Middle frontal gyrus (tissue), 1 donor: Measurements from ENCODE around the gene KCNQ5.

Source experiments
- DNase-seq: peaks from one replicate; pipeline ENCODE4 v3.0.0-alpha.2; 2015; ENCODE audit warnings: low spot score; ENCODE audit errors: extremely low spot score

Gene KCNQ5

DNA sequence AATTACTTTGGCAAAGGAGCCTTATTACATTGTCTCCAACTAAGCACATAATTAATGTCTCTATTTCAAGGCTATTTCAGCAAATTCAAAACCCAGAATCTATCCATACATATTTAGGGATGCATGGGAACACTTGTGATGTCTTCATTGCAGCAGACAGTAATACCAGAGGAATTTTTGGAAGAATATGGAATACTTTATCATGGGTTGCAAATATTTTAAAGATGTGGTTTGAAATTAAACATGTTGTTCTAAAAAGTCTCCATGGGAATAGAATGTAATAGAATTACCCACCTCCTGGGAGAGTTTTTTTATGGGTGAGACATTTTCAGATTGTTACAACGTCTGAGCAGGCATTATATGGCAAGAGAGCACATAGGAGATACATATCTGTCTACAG, 170.8 kb downstream of the KCNQ5 start:
- no peak for DNase-seq

DNA sequence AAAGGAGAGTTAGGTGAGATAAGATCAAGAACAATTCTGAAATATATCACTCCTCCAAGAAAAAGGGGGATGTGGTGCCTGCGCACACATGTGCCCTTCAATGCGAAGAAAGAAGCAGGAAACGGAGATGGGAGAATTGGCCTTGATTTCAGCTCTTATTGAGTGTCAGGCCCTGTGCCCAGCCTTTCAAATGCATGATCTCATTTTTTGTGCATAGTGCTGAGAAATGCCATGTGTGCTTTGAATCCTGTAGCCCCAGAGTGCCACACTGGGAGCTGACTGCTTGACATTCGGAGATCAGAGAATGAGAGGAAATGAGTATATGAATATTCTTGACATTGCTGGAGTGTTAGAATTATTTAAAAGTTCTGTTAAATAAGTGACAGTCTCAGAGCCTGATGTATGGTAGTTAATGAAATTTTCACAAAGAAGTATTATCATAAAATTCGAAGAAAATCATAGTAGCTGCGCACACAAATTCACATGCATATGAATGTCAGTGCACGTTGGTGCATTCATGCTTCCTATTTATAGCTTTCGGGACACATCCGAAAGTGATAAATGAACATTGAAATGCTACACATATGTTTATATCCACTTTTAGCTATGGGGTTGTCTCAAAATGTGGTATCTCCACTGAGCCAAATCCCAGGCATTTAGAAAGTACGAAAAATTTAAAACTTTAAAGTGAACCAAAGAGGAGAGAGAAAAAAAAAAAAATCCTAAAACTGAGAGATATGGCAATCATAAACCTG, 172.0 kb downstream of the KCNQ5 start:
- no peak for DNase-seq

DNA sequence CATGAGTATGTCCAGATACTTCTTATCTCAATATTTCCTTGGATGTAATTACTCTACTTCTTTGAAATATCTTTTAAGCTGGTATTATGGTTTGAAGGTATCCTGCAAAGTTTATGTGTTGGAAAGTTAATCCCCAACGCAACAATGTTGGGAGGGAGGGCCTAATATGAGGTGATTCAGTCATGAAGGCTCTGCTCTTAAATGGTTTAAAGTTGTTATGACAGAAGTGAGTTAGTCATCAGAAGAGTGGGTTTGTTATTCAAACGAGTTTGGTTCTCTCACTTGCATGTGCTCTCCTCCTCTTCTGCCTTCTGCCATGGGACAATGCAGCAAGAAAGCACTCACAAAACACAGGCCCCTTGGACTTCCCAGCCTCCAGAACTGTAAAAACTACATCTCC, 176.3 kb downstream of the KCNQ5 start:
- no peak for DNase-seq

DNA sequence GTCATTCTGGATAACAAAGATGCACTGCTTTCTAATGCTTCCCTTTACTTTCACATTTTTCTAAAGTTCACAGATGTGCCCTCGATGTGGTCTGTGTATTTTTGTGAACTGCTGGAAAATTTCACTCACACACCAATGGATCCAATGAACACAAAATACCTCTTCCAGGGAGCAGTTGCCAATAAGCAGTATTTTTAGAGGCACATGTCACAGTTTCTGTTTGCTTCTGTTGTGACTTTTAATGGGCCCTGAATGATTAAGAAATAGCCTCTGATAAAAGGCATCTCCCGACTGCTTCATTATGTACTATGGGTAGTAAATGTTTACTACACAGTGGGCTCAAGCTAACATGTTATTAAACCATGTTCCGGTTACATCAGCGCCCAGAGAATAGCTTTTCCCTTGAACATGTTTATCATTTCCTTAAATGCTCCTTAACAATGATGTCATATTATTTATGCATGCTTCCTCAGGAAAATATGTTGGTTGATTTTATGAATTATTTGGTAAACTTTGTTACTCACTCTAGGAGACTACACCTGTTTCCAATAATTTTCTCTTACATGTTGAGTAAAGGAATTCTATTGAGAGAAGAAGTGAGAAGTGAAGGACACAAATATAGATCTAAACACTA, 188.0 kb downstream of the KCNQ5 start:
- DNase-seq: no peak

DNA sequence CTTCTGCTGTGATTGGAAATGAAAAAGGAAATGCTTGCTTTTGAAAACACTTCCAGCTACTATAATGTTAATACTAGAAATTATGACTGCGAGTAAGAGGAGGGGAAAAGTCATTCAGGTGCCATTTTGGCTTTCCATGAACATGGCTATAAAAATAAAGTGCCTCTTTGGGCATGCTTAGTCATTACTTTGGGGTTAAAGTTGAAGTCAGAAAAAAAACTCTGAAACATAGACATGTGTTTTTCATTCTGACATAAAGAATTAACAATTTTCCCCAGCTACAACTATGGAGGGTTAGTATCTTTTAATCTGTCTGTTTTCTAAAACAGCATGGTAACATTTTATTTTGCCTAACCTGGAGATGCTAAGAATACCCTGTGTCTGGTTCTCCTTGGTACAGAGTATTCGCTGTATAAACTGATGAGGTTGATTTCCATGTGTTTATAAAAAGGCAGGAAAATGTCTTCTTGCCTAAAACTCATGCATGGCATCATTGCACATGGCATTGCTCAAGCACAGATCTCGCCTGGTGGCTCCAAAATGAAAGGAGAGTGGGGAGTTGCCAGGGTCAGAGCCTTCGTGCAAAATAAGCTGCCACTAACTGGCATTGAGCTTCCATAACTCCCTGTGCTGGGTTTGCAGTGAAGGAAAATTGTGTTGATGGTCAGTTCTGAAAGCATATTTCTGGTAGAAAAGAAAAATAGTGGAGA, 188.9 kb downstream of the KCNQ5 start:
- DNase-seq: no peak

DNA sequence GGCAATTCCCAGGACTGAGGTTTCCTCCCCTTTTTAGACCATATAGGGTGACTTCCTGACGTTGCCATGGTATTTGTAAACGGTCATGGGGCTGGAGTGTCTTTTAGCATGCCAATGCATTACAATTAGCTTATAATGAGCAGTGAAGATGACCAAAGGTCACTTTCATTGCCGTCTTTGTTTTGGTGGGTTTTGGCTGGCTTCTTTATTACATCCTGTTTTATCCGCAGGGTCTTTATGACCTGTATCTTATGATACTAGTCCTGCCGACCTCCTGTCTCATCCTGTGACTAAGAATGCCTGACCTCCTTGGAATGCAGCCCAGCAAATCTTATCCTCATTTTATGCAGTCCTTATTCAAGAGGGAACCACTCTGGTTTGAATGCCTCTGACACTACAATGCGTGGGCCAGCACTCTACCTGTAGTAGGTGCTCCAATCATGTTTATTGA, 190.1 kb downstream of the KCNQ5 start:
- no peak for DNase-seq

DNA sequence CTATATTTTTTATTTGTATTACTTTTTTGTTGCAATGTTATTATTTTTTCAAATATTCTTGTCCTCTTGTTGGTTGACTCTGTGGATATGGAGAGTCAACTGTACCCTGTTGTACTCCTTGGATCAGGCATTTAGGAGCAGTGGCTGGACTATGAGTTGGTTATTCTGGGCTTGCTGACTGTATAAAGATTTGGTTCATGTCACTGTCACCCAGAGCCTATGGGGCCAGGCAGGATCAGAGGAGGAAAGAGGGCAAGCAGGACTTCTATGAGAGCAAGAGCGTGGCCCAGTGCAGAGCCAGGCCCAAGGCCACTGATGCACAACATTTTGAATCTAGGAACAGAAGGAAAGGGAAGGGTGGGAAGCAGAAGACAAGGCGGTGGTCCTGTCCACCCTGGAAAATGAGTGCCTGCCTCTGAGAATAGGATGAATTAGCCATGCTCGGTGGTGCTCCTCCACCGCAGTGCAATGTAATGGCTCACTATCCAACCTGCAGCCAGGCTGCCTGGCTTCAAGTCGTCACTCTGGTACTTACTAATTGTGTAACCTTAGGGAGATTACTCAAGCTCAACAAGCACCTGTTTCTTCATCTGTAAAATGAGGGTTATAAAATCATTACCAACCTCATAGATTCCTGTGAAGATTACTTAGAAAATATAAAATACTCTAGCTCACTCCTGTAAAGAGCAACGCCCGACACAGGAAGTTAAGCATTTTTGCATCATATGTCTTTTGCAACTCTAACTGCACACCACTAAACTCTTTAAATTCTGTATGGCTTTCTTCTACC, 192.1 kb downstream of the KCNQ5 start:
- no peak for DNase-seq

DNA sequence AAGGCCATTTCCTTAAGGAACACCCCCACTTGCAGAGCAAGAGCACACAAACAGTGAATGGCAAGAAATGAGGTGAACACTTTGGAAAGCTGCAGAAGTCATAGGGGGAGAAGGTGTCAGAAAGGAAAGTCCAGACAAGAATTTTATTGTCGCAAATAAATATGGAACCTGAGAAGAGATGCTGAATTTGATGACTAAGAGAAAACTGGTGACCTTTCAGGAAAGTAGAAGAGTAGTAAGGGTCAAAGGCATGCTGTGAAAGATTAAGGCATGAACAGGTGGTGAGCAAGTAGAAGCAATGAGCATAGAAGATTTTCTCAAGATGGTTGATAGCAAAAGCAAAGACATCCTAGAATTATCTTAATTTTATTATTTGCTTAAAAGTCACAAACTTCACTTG, 194.2 kb downstream of the KCNQ5 start:
- no peak for DNase-seq

DNA sequence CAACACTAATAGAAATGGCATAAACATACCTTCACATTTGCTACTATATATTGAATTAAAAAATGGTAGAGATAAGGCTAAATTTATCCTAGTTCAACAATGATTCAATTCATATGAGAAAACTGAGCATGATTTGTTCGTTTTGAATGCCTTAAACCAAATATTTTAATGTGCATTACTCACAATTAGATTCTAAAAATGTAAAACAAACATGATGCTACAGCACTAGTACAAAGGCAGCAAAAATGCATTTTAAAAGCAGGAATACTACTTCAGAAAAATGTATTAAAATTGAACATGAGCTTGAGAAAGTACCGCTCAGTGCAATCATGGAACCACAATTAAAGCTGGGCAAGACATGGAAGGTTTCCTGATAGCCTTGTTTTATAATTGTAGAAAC, 195.3 kb downstream of the KCNQ5 start:
- no peak for DNase-seq

DNA sequence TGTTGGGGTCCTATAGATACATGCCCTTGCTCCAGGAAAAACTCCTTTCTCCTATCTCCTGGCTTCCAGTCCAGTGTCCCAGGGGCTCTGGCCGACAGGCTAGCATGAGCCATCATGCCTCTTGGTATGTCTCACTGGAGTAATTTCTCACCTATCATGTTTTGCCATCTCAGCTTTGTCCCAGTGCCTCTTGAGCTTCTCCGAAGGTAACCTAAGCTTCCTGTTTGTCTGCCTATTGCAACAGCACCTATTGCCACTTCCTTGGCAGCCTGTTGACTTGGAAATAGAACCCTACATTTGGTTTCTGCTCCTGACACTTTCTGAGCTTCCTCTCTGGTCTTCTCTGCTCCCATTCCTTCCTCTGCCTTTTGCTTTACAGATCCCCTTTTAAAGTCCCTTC, 197.7 kb downstream of the KCNQ5 start:
- no peak for DNase-seq

DNA sequence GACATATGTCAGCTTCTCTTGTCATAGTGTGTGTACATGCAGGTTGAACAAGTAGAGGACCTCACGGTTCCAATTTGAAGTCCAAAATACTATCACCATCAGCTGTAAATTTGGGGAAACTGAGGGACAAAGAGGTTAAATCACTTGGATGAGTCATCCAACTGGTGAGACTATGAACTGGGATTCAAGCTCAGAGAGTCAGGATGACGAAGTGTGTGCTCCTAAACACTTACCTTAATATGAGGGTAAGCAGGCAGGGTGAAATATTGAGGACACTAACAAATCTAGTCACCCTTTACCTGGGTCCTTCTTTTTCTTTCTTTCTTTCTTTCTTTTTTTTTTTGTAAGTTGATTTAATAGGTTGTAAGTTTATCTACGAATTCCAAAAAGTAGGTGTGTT, 198.3 kb downstream of the KCNQ5 start:
- DNase-seq: no peak

DNA sequence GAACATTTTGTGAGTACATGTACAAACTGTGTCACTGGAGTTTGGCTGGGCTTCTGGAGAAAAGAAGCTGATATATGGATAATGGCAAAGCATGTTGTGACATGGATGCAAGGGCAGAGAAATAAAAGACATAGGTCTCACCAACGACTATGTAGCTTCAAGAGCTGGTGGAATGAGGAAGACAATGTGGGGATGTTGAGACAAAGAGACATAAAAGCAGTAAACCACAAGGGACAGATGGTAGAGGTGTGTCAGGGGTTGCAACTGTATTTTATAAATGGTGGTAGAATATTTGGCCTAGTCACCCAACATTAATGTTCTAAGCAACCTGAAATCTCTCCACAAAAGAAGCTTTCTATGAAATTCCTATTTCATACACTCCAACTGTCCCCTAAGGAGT, 199.0 kb downstream of the KCNQ5 start:
- DNase-seq: no peak

DNA sequence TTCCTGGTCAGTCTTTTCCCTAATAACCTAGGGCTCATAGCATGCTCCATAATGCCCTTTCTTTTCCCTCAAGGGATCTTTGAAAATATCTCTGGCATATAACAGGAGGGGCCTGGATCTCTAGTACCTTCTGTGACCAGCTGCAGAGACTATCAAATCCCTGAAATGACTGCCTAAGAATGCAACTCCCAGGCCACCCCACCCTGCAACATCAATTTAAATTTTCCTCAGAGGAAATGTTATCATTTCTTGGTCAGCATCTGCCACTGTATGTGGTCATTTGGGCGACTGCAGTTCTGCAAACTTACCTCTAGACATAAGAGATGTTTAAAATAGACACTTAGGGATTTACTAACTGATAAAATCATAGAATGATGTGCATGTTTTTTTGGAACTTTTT, 200.2 kb downstream of the KCNQ5 start:
- DNase-seq: no peak

DNA sequence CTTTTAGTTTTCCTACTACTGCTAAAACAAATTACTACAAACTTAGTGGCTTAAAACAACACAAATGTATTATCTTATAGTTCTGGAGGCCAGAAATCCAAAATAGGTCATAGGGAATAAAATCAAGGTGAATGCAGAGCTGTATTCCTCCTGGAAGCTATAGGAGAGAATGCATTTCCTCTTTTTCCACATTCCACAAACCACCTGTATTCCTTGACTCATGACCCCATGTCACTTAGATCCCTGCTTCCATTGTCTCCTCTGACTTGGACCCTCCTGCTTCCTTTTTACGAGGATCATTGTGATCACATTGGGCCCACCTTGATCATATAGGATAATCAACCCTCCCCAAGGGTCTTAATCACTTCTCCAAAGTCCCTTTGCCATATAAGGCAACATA, 200.8 kb downstream of the KCNQ5 start:
- DNase-seq: no peak

DNA sequence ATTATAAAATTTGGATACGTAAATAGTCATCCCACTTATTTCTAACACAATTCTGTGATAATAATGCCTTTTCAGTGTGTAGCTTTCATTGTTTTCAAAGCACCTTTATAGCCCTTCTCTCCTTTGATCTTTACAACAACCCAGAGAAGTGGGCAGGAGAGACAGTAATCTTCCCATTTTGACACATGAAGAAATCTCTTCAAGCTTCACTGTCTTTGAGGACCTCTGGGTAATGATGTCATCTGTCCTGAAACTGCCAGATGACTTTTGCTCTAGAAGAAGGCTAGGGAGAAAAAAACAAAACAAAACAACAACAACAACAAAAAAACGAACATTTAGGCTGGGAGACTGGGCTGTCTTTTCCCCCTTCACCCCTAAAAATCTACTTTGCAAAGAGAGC, 203.0 kb downstream of the KCNQ5 start:
- DNase-seq: no peak

DNA sequence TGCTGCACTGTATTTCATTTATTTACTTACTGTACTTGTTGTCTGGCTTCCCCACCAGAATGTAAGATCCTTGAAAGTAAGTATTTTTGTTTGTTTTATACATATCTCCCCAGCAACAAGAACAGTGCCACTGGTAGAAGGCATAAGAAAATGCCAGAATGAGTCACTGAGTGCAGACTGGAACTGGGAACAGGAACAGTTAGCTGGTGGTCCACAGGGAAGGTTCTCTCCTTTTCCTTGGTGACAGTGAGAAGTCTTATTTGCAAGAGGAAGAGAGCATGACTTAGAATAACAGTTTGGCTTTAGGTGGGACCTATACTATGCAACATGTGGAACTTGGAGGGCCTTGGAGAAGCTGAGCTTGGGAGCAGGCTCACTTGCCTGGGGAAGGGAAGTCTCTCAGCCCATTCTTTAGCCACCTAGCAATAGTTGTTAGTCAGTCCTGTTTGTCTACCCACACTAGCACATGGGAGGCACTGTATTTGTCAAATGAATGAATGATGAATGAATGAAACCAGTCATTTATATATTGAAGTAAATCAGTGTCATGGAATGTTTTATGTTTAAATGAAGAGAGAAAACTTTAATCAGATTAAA, 203.5 kb downstream of the KCNQ5 start:
- DNase-seq: no peak

DNA sequence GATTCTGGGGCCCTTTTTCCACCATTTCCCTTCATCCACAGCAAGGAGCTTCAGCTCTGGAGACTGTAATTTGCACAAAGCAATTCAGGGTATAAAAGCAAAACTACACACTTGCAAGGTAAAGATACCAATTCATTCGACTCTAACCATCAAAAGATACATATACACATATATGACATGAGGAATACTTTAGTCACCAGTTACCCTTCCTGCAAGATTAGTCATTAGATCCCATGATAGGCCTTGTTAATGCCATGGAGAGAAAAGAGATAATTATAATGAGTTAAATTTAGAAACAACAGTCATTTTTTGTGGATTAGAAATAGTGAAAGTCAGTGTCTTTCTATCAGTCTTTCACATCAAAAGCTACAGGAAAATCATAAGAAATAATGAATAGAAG, 204.2 kb downstream of the KCNQ5 start:
- DNase-seq: no peak

DNA sequence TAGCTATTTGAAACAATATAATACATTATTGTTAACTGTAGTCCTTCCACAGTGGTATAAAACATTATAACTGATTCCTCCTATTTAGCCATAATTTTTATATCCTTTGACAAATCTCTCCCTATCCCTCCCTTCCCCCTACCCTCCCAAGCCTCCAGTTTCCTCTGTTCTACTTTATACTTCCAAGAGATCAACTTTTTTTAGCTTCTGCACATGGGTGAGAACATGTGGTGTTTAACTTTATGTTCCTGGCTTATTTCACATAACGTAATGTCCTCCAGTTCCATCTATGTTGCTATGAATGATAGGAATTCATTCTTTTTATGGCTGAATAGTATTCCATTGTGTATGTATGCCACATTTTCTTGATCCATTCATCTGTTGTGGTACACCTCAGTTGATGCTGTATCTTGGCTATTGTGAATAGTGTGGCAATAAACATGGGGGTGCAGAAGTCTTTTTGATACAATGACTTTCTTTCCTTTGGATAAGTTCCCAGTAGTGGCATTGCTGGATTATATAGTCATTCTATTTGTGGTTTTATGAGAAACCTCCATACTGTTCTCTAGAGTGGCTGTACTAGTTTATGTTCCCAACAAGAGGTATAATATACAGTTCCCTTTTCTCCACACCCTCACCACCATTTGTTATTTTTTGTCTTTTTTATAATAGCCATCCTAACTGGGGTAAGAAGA, 205.0 kb downstream of the KCNQ5 start:
- DNase-seq: no peak

DNA sequence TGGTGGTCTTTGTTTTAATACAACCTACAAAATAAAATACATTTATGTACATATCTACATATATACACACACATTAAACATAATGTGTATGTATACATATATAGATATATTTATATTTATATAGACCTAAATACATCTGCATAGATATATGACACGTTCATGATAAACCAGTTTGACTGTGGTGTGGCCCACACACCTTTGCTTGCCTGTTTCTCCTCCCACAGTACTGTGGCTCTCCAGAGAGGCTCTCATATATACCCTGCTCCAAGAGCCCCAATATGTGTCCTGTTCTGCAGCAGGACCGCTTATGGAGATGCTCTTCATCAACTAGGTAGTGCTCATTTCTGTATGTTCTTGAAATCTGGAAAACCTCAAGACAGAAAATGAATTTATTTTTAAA, 207.0 kb downstream of the KCNQ5 start:
- no peak for DNase-seq

DNA sequence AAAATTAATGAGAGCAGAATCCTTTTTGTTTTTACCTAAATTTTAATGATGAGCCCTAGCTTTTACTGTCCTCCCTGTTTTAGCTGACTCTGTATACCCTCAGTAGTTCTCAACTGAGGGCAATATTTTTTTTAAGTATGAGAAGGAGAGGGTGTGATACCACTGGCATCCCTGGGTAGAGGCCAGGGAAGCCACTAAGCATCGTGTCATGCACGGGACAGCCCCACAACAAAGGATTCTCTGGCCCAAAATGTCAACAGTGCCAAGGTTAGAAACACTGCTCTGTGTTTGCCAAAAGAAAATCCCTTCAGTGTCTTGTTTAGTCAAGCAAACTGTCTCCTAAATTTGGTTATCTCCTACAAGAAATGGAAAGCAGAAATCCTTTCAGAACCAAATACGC, 210.4 kb downstream of the KCNQ5 start:
- DNase-seq: no peak

DNA sequence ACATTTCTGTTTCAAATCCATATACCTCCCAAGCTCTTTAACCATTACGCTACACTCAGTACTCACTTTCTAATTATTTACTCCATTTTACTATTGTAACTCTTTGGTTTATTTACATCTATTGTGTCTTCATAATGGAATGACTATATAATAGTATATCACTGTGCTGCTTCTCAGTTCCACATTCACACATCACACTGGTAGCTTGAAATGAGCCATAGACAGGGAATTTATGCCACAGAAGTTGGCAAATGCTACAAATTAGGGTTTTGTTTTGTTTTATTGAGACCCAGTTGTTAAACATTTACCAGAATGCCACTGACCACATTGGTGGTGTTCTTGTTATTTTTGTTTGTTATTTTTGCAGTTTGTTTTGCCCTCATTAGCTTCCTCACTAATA, 213.9 kb downstream of the KCNQ5 start:
- no peak for DNase-seq
